ENCODE data around the gene HOXB9. TPM values are rescaled to one million over a fixed set of nuclear protein-coding genes. Genes with fewer than 3 reads are reported as not detected.
A peak's percentile ranks its signal among the peaks of the same experiment; 100 is the strongest.

The HOXB9 gene
- total RNA-seq, 1 donor from 2014 or later: 0.13 TPM

- ATAC-seq (ENCODE audit: low read depth) (no peak), DNase-seq (no peak)
- Mint-ChIP-seq H3K36me3 (ENCODE audit: low read depth) (no peaks in the 10 kb centered on the region), H3K4me3 (peak within 1 kb of the TSS; percentile 64), H3K4me1 (peaks cover 50% of the 10 kb centered on the region), H3K27ac (no peak within 1 kb of the TSS), H3K9me3 (no peaks in the 10 kb centered on the region), H3K27me3 (peaks cover 78% of the 10 kb centered on the region)
- ChIA-PET CTCF (interaction anchor here (0.7 to 2.9 kb wide), 6 partner anchors 23 to 282 kb away, joined by 3 to 13 read pairs (median 4); no protein-coding TSS in a partner anchor), POLR2A (no interaction called here)
- intact Hi-C loops (cut with micrococcal nuclease): loop anchor here (10.0 kb wide), 1 partner anchor 435 kb away; no protein-coding TSS in a partner anchor
- TF ChIP-seq, protein P1, sequence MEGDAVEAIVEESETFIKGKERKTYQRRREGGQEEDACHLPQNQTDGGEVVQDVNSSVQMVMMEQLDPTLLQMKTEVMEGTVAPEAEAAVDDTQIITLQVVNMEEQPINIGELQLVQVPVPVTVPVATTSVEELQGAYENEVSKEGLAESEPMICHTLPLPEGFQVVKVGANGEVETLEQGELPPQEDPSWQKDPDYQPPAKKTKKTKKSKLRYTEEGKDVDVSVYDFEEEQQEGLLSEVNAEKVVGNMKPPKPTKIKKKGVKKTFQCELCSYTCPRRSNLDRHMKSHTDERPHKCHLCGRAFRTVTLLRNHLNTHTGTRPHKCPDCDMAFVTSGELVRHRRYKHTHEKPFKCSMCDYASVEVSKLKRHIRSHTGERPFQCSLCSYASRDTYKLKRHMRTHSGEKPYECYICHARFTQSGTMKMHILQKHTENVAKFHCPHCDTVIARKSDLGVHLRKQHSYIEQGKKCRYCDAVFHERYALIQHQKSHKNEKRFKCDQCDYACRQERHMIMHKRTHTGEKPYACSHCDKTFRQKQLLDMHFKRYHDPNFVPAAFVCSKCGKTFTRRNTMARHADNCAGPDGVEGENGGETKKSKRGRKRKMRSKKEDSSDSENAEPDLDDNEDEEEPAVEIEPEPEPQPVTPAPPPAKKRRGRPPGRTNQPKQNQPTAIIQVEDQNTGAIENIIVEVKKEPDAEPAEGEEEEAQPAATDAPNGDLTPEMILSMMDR (IDR thresholded peaks at IDR 0.05): no peak
Observed at GRCh38 chr17:48589831-48590606, 36.1 kb downstream of the HOXB9 start, which contains the start of gene HOXB3. HOXB3 (minus strand) TSS chr17:48590241; CDS start chr17:48552474, 37,767 bp downstream.

DNA sequence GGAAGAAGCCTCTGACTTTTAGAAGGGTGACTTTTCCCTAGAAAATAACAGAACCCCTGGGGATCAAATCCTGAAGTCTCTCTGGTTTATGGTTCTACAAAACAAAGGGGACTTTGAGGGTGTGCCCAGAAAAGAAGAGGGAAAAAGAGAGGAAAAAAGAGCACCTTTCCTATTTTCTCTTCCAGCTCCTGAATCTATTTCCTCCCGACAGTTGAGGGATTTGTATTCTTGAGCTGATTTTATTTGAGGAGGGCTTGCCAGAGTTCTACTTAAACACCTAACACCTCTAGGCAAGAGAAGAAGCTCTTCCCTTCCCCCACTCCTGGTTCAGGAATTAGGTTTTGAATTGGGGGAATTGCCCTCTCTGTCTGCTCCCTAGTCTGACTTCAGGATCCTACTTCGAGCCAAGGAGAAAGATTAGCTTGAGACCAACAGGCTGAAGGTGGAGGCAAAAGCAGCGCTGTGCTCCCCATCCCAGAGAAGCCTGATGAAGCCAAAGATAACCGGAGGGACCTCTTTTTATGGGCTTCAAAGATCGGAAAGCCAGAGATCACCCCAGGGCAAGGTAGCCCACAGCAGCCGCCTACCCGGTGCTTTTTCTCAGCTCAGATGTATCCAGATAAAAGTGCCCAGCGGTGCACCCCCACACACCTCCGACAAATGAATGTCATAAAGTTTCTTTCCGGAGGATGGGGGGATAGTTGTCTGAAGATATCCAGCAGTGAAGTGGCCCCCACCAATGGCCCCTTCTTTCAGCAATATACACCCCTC, 36.9 kb downstream of the HOXB9 start:
- Mint-ChIP-seq H3K4me3 (no peak overlapping the region), H3K27me3 (peaks cover 80% of the 10 kb centered on the region), H3K36me3 (ENCODE audit: low read depth) (no peaks in the 10 kb centered on the region), H3K9me3 (no peaks in the 10 kb centered on the region), H3K4me1 (peaks cover 52% of the 10 kb centered on the region), H3K27ac (no peak overlapping the region)
- no peak for DNase-seq
- POLR2A ChIA-PET: interaction anchor here (0.7 kb wide), 1 partner anchor 25 kb away, joined by 6 read pairs; no protein-coding TSS in a partner anchor
- TF ChIP-seq, protein P1 (IDR thresholded peaks at IDR 0.05): no peak
- CTCF ChIA-PET: interaction anchor here (0.7 to 2.9 kb wide), 7 partner anchors 24 to 281 kb away, joined by 3 to 13 read pairs (median 3); no protein-coding TSS in a partner anchor
- ATAC-seq (ENCODE audit: low read depth): no peak
- intact Hi-C loops (cut with micrococcal nuclease): no loop called here

DNA sequence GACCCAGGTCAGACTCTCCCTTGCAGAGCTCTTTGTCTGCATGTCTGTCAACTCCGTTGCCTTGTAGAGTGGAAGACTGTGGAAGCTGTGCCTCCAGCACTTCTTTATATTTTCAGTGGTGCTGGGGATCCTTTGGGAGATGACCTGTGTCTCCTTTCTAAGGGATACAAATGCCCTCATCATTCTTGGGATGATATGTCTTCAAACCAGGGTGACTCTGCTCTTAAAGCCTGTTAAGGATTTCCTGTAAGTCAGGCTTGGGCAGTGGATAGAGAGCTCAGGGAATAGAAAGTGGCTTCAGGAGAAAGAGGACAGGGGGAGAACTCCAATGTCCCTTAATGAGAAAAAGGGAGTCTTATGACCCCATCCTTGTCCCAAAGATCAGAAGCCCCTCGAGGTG, 37.6 kb downstream of the HOXB9 start:
- intact Hi-C loops (cut with micrococcal nuclease): no loop called here
- Mint-ChIP-seq H3K27me3 (peaks cover 84% of the 10 kb centered on the region), H3K36me3 (ENCODE audit: low read depth) (no peaks in the 10 kb centered on the region), H3K27ac (no peak overlapping the region), H3K4me1 (peaks cover 49% of the 10 kb centered on the region), H3K9me3 (no peaks in the 10 kb centered on the region), H3K4me3 (no peak overlapping the region)
- DNase-seq (no peak), ATAC-seq (ENCODE audit: low read depth) (no peak)
- CTCF ChIA-PET: interaction anchor here (0.7 to 2.9 kb wide), 10 partner anchors 24 to 280 kb away, joined by 3 to 13 read pairs (median 3); no protein-coding TSS in a partner anchor
- TF ChIP-seq, protein P1 (IDR thresholded peaks at IDR 0.05): no peak
- POLR2A ChIA-PET: interaction anchor here (0.6 to 0.7 kb wide), 2 partner anchors 26 to 1136 kb away, joined by 4 to 6 read pairs; no protein-coding TSS in a partner anchor

DNA sequence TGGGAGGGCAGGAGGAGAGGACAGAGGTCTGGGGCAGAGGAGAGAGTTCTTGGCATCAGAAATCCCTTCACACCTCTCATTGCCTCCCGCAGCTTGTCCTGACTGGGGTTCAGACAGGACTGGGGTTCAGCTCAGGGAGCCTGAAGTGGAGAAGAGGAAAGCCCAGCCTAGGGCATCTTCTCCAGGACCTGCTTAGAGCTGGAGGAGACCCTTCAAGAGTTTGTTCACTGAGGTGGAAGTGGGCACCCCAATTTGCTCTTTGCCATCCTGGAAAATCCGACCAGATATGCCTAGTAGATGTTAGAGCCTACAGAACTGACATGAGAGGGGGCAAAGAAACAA, 38.1 kb downstream of the HOXB9 start:
- Mint-ChIP-seq H3K27ac (no peak overlapping the region), H3K36me3 (ENCODE audit: low read depth) (no peaks in the 10 kb centered on the region), H3K27me3 (peaks cover 84% of the 10 kb centered on the region), H3K4me1 (peaks cover 44% of the 10 kb centered on the region), H3K9me3 (no peaks in the 10 kb centered on the region), H3K4me3 (no peak overlapping the region)
- POLR2A ChIA-PET: no interaction called here
- no peak for ATAC-seq (ENCODE audit: low read depth)
- intact Hi-C loops (cut with micrococcal nuclease): no loop called here
- TF ChIP-seq, protein P1 (IDR thresholded peaks at IDR 0.05): no peak
- DNase-seq: no peak
- CTCF ChIA-PET: interaction anchor here (0.8 to 2.9 kb wide), 8 partner anchors 25 to 280 kb away, joined by 3 to 13 read pairs (median 3); no protein-coding TSS in a partner anchor
